ENCODE measurements around the gene CNNM4. TPM values are rescaled to one million over a fixed set of nuclear protein-coding genes. Genes with fewer than 3 reads are reported as not detected.

Gene CNNM4
- total RNA-seq, 1 experiment from 2014 or later = 4.3 TPM

DNA sequence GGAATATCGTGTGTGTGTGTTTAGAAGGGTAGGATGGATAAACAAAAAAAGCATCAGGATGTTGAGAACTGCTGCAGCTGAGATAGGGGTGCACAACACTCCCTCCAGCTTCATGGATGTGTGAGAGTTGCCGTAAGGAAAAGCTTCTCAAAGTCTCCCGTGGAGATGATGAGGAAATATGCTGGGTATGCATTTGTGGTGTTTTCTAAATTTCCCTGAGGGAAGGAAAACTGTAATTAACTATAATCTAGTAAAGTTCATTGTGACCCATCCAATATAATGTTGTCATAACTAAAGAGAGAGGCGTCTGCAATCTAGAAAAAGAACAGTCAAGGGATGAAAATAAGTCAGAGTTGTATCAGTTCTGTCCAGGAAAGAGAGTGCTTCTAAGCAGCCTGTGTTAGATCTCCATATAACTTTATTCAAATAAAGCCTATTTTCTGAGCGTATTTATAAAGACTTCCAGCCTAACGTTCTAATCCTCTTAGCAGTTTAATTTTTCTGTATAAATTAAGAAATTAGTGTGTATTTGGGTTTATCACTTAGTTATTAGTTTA lies 13.6 kb upstream of the CNNM4 start:
- Histone ChIP-seq H3K27me3 (no peaks in the 10 kb centered on the region), H3K9me3 (replicated peaks) (no peaks in the 10 kb centered on the region), H3K4me3 (no peak overlapping the region), H3K27ac (no peak overlapping the region), H3K36me3 (no peaks in the 10 kb centered on the region), H3K4me1 (no peaks in the 10 kb centered on the region)
- DNase-seq = no peak

DNA sequence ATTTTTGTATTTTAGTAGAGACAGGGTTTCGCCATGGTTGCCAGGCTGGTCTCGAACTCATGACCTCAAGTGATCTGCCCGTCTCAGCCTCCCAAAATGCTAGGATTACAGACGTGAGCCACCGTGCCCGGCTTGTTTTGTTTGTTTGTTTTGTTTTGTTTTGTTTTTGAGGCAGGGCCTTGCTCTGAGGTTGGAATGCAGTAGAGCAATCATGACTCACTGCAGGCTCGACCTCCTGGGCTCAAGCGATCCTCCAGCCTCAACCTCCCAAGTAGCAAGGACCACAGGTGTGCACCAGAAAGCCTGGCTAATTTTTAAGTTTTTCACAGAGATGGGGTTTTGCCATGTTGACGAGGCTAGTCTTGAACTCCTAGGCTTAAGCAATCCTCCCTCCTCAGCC lies 8.9 kb upstream of the CNNM4 start:
- Histone ChIP-seq H3K36me3 (no peaks in the 10 kb centered on the region), H3K27ac (no peak overlapping the region), H3K27me3 (no peaks in the 10 kb centered on the region), H3K4me1 (no peaks in the 10 kb centered on the region), H3K4me3 (no peak overlapping the region), H3K9me3 (replicated peaks) (no peaks in the 10 kb centered on the region)
- no peak for DNase-seq

DNA sequence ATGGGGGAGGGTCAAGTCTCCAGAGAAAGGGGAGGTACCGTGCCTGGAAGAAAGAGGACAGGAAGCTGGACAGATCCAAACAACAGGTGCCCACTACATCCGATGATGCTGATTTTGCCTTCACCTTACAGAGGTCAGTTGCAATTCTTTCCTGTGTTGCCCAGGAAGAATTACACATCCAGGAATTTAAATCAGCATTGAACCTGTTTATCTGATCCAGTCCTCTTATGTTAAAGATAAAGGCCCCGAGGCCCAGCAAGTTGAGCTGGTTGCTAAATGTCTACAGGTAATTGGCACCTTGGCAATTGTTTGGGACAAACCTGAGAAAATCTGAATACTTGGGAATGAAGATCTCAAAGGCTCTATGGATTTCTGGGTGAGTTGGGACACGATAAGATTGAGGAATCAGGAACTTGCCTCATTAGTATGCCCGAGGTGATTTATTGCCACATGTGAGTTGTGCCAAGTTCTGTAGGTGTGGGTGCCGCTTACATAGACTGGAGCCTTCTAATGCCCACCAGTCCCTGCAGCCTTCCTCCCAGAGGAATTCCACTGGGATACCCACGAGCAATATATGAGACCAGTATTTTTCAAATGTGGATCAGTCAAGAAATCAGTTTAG lies 6.9 kb upstream of the CNNM4 start:
- Histone ChIP-seq H3K9me3 (replicated peaks) (no peaks in the 10 kb centered on the region), H3K4me3 (no peak overlapping the region), H3K27me3 (no peaks in the 10 kb centered on the region), H3K4me1 (no peaks in the 10 kb centered on the region), H3K27ac (no peak overlapping the region), H3K36me3 (no peaks in the 10 kb centered on the region)
- DNase-seq = no peak

DNA sequence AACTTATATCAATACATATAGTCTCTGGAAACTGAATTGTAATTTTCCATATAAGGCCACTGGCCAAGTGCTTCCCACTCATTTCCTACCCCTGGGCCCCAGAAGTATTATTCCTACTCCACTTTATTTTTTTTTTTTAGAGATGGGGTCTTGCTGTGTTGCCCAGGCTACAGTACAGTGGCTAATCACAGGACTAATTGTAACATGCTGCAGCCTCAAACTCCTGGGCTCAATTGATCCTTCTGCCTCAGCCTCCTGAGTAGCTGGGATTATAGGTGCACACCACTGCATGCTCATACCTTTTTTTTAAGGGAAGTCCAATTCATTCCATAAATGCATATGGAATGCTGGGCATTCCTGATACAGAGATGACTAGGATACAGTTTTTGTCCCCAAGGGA lies 6.4 kb upstream of the CNNM4 start:
- Histone ChIP-seq H3K4me1 (no peaks in the 10 kb centered on the region; the same call in 1 of the 2 replicates), H3K36me3 (no peaks in the 10 kb centered on the region), H3K27me3 (no peaks in the 10 kb centered on the region), H3K27ac (no peak overlapping the region), H3K4me3 (no peak overlapping the region), H3K9me3 (replicated peaks) (no peaks in the 10 kb centered on the region)
- DNase-seq = no peak

DNA sequence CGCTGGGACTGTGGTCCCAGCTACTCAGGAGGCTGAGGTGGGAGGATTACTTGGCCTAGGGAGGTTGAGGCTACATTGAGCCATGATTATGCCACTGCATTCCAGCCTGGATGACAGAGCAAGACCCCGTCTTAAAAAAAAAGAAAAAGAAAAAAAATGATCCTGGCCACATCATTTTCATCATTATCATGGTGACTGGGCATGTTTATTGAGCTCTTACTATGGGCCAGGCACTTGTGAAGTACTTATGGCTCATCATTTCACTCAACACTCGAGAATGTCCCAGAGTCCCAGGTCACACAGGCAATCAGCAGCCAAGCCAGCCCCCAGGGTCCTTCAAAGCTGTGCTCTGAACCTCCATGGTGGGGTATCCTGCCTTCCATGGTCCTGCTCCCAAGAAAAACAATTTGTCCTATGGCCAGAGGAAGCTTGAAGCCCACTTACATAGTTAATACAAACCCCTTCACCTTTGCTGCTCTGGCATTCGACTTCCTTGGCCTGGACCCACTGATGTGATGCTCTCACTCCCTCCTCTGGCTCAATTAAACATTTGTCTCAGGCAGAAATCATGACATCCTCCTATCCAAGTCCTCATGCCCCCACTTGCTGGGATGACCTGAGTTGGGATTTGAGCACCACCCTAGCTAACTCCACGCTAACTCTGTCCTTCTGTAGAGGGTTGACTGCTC lies 3.8 kb upstream of the CNNM4 start:
- H3K36me3 ChIP-seq = no peaks in the 10 kb centered on the region

DNA sequence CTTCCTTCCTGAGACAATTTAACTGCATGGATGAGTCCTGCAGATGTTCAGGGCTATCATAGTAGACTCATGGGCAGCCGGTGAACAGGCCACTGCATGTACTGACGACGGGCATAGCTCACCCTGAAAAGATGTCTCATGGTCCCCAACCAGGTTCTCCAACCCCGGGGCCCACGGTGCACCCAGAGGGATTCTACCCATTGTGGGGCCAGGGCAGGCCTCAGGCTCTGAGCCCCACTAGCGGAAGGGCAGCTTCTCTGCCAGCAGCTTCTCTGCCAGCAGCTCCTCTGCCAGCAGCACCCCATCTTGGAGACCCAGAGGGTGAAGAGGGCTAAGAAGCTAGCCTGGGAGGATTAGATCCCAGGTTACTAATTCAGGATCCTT lies 3.2 kb upstream of the CNNM4 start:
- Histone ChIP-seq H3K27ac (no peak overlapping the region), H3K36me3 (no peaks in the 10 kb centered on the region), H3K9me3 (replicated peaks) (no peaks in the 10 kb centered on the region), H3K4me3 (no peak overlapping the region), H3K27me3 (no peaks in the 10 kb centered on the region), H3K4me1 (no peaks in the 10 kb centered on the region; the same call in 1 of the 2 replicates)
- no peak for DNase-seq

More for the DNA sequence above, 3.8 kb upstream of the CNNM4 start:
- Histone ChIP-seq H3K9me3 (replicated peaks) (no peaks in the 10 kb centered on the region), H3K4me3 (no peak overlapping the region), H3K27me3 (no peaks in the 10 kb centered on the region), H3K27ac (no peak overlapping the region), H3K4me1 (no peaks in the 10 kb centered on the region; the same call in 1 of the 2 replicates)
- DNase-seq = no peak

DNA sequence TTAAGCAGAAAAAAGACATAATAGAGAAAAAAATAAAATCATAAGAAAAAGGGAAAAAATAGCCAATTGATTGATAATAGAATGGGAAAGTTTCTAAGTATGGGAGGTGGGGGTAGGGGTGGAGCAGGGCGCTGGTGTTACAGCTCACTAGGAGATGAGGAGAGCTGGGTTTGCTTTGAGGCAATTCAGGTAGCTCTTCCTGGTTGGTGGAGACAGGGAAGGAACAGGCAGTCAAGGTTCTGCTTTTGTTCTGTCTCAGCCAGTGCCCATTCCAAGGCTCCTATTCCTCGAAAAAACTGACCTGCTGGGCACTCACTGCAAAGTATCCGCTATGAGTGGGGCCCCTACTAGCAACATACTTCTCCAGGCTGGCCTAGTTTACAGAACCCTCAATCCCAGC lies 1.7 kb upstream of the CNNM4 start:
- H3K9me3 ChIP-seq (replicated peaks) = no peaks in the 10 kb centered on the region
- H3K4me3 ChIP-seq = no peak overlapping the region
- H3K27ac ChIP-seq = no peak overlapping the region
- H3K36me3 ChIP-seq = no peaks in the 10 kb centered on the region
- peaks cover 4% of the 10 kb centered on the region; the same call in 1 of the 2 replicates for H3K4me1 ChIP-seq
- H3K27me3 ChIP-seq = no peaks in the 10 kb centered on the region
- no peak for DNase-seq

DNA sequence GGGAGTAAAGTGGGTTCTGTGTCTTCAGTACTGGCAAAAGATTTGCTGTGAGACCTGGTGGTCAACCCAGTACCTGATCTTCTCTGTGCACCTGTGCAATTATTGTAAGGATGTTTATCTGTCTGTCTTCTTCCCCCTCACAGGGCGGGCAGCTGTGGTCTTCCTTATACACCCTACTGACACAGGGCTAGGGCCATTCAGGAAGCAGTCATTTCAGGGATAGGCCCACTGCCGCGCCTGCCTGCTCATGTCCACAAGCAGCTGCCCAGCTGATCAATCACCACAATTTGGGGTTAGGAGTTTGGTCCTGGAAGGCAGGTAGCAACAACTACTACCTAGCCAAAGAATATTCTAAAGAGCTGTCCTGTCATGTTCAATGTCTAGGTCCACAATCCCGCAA lies 1.2 kb upstream of the CNNM4 start:
- H3K4me1 ChIP-seq = peaks cover 4% of the 10 kb centered on the region; the same call in 1 of the 2 replicates
- H3K27me3 ChIP-seq = no peaks in the 10 kb centered on the region
- no peaks in the 10 kb centered on the region for H3K36me3 ChIP-seq
- peak in 1 of 2 experiments; percentile 27 for DNase-seq
- no peak overlapping the region for H3K27ac ChIP-seq
- H3K9me3 ChIP-seq (replicated peaks) = no peaks in the 10 kb centered on the region
- no peak overlapping the region for H3K4me3 ChIP-seq

DNA sequence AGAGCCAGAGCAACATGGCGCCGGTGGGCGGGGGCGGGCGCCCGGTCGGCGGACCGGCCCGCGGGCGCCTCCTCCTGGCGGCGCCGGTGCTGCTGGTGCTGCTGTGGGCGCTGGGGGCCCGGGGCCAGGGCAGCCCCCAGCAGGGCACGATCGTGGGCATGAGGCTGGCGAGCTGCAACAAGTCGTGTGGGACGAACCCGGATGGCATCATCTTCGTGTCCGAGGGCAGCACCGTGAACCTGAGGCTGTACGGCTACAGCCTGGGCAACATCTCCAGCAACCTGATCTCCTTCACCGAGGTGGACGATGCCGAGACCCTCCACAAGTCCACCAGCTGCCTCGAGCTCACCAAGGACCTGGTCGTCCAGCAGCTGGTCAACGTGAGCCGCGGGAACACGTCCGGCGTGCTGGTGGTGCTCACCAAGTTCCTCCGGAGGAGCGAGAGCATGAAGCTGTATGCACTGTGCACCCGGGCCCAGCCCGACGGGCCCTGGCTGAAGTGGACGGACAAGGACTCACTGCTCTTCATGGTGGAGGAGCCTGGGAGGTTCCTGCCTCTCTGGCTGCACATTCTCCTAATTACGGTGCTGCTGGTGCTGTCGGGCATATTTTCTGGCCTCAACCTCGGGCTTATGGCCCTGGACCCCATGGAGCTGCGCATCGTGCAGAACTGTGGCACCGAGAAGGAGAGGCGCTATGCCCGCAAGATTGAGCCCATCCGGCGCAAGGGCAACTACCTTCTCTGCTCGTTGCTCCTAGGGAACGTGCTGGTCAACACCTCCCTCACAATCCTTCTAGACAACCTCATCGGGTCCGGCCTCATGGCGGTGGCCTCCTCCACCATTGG lies 507 bp downstream of the CNNM4 start:
- Histone ChIP-seq H3K4me1 (peaks cover 4% of the 10 kb centered on the region; the same call in 1 of the 2 replicates), H3K4me3 (peak overlapping the region; percentile 63), H3K27ac (no peak overlapping the region), H3K36me3 (no peaks in the 10 kb centered on the region), H3K9me3 (replicated peaks) (no peaks in the 10 kb centered on the region), H3K27me3 (no peaks in the 10 kb centered on the region)
- DNase-seq = peak; percentile 41 to 49

DNA sequence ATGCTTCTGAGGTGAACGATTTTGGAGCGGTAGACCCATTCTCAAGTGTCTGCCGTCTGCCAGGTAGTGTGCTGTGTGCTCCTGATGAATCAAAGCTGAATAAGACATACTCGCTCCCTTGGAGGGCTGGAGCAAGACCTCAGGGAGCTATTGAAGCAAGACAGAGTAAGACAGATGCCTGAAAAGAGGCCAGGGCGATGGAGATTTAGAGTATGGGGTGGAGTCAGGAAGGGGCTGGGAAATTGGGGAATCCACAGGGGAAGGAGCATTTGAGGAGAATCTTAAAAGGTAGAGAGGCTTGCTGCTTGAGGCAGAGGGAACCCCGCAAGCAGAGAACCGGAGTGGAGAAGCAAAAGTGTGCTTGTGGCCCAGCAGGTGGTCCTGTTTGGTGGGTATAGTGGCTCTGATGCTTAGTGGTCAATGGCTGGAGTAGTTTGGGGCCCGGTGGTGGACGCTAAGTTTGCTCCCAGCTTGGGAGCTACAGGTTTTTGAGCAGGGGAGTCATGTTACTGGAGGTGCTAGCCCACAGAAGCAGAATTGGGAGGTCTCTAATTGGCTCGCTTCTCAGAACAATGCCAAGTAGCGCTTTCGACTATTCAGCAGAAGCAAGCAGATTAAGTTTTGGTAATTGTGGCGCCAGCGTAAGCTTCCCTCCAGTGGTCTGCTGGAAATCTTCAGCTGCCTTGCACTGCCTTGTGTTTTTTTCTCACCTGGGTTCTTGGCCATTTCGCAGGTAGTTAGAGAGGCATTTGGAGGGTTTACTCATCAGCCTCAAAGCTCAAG lies 2.0 kb downstream of the CNNM4 start:
- no peak overlapping the region for H3K27ac ChIP-seq

DNA sequence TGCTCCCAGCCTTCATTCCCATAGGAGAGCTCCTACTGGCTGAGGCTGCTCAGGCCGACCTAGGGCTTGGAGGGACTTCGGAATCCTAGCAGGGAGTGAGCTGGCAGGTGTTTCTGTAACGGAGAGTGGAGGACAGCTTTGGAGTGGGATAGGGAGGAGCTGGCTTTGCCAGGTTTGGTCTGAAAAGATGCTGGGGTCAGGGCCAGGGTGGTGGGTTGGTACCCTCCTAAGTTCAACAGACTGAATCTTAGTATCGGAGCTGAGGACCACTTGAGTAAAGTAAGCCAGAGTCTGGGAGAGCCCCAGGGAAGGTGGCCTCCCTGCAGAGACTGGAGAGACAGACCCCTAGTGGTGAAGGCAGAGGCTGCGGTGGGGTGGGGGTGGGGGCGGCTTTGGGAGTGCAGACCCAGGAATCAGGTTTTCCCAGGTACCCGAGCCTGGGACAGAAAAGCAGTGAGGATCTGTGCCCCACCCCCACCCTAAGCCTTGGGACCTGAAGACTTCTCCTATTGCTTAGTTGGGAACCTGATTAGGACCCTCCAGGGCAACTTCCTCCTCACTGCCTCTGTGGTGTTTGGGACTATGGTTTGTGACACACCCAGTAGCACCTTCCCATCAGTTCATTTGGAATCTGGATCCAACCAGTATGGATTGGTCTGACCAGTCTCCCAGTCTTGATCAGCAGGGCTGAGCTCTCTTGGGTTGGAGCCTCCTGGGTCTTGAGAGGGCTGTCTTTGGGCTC lies 3.0 kb downstream of the CNNM4 start:
- Histone ChIP-seq H3K4me1 (peaks cover 4% of the 10 kb centered on the region; the same call in 1 of the 2 replicates), H3K9me3 (replicated peaks) (no peaks in the 10 kb centered on the region), H3K27ac (no peak overlapping the region), H3K4me3 (no peak overlapping the region), H3K36me3 (no peaks in the 10 kb centered on the region), H3K27me3 (no peaks in the 10 kb centered on the region)
- peak in 1 of 2 experiments; percentile 45 for DNase-seq

More for the DNA sequence above, 2.0 kb downstream of the CNNM4 start:
- no peaks in the 10 kb centered on the region for H3K9me3 ChIP-seq (replicated peaks)
- peaks cover 4% of the 10 kb centered on the region; the same call in 1 of the 2 replicates for H3K4me1 ChIP-seq
- H3K36me3 ChIP-seq = no peaks in the 10 kb centered on the region
- H3K27me3 ChIP-seq = no peaks in the 10 kb centered on the region
- H3K4me3 ChIP-seq = no peak overlapping the region
- peak in 1 of 2 experiments; percentile 39 for DNase-seq

DNA sequence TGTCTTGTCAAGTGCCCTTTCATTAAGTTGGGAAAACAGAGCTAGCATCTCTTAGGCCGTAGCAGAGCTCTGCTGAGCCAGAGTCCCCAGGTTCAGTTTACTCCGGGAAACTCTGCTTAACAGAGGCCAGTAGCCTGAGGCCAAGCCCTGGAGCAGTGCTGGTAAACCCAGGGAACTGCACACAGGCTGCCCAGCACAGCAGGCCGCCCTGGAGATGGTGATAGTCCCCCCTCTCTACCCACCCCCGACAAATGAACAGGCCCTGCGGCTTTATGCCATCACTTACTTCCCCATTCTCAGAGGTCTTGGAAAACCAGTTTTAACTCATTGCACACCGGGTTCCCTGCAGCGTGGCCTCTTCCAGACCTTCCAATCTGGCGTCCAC lies 3.5 kb downstream of the CNNM4 start:
- Histone ChIP-seq H3K4me1 (peaks cover 4% of the 10 kb centered on the region; the same call in 1 of the 2 replicates), H3K36me3 (no peaks in the 10 kb centered on the region), H3K9me3 (replicated peaks) (no peaks in the 10 kb centered on the region), H3K4me3 (no peak overlapping the region), H3K27ac (no peak overlapping the region), H3K27me3 (no peaks in the 10 kb centered on the region)
- no peak for DNase-seq

DNA sequence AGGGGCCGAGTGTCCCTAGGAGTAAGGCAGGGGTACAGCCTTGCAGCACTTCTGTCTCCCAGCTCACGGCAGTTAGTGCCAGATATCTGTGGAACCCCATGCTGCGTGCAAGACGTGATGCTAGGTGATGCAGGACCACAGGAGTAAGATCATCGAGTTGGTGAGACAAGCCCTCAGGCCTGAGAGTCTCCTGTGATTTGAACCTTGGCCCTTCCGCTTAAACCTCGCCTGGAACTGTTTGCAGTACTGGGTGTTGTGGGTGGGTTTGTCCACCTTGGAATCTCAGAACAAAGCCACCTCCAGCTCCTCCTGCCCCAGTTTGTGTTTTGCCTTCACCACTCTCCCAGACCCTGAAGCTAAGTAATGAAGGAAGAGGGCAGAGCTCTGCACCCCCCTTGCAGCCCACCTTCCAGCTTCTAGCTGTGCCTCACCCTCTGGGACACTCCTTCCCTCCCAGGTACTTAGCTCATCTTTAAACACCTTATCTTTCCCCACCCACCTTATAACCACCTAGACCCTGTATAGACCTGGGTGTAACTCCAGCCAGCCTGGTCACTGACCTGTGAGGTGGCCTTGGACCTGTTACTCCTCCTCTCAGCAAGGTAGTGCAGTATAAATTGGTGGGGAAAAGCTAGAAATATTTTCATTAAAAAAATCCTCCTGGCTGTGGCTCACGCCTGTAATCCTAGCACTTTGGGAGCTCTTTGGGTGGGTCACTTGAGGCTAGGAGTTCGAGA lies 6.6 kb downstream of the CNNM4 start:
- no peaks in the 10 kb centered on the region for H3K36me3 ChIP-seq
- H3K4me1 ChIP-seq = peaks cover 4% of the 10 kb centered on the region; the same call in 1 of the 2 replicates
- no peaks in the 10 kb centered on the region for H3K9me3 ChIP-seq (replicated peaks)
- DNase-seq = no peak
- H3K27me3 ChIP-seq = no peaks in the 10 kb centered on the region
- no peak overlapping the region for H3K4me3 ChIP-seq
- H3K27ac ChIP-seq = no peak overlapping the region

Data from SJCRH30 (cell line).